ENCODE measurements around the gene PPFIA3. TPM values are rescaled to one million over a fixed set of nuclear protein-coding genes. Genes with fewer than 3 reads are reported as not detected.

The PPFIA3 gene
- 1 to 10 TPM; 1.5 to 2.1 TPM for total RNA-seq
- 1 to 10 TPM; 2.6 to 4.6 TPM for polyA plus RNA-seq

GRCh38 chr19:49119411-49120324 is at the start of gene PPFIA3:
PPFIA3 (plus strand) TSS chr19:49119544; CDS start chr19:49127874, 8,330 bp downstream.
- H3K4me1 ChIP-seq (ENCODE audit: control insufficient read depth in 4 of 4, insufficient read depth in 4 of 4, low read length in 3 of 4) = peaks cover 11 to 37% (median 23%) of the 10 kb centered on the region in 4 donors
- DNase-seq (ENCODE audit: low spot score) = no peak
- TF ChIP-seq ATF3 (IDR thresholded peaks at IDR 0.05) = no peak
- no peak for TF ChIP-seq YY1 (IDR thresholded peaks at IDR 0.05)
- TF ChIP-seq NR2F2 (IDR thresholded peaks at IDR 0.05) = no peak
- peak; percentile 98 for TF ChIP-seq REST (IDR thresholded peaks at IDR 0.05)
- no peaks in the 10 kb centered on the region for H3K27me3 ChIP-seq (ENCODE audit: control insufficient read depth in 4 of 4, insufficient read depth in 4 of 4, low read length in 3 of 4)
- peak within 1 kb of the TSS; percentile 97 to 100 for H3K27ac ChIP-seq (ENCODE audit: low read depth in 1 of 2, low read length in 2 of 2)
- H3K9ac ChIP-seq (ENCODE audit: low read depth in 1 of 2, low read length in 2 of 2) = peak within 1 kb of the TSS; percentile 48 to 55
- no peaks in the 10 kb centered on the region for H3K9me3 ChIP-seq (ENCODE audit: control insufficient read depth in 4 of 4, low read length in 3 of 4)
- WGBS = 1% methylated on average over 90 of the region's 90 CpGs
- peak within 1 kb of the TSS; percentile 50 to 69 (median 50) for H3K4me3 ChIP-seq (ENCODE audit: low read depth in 1 of 3, low read length in 3 of 3)
- no peaks in the 10 kb centered on the region for H3K36me3 ChIP-seq (ENCODE audit: control insufficient read depth in 4 of 4, insufficient read depth in 3 of 4, low read depth in 1 of 4, low read length in 3 of 4)

GRCh38 chr19:49070416-49070815 is 48.9 kb upstream of the PPFIA3 start:
- TF ChIP-seq FOXA1 (IDR thresholded peaks at IDR 0.05) (no peak), NR2F2 (IDR thresholded peaks at IDR 0.05) (no peak), HNF4G (IDR thresholded peaks at IDR 0.05) (no peak), EGR1 (IDR thresholded peaks at IDR 0.05; ENCODE audit: low read depth in 2 of 2) (no peak), RXRA (IDR thresholded peaks at IDR 0.05) (no peak), SP1 (IDR thresholded peaks at IDR 0.05) (no peak), FOXA2 (IDR thresholded peaks at IDR 0.05) (no peak)
- no peak overlapping the region for H3K9ac ChIP-seq (ENCODE audit: low read depth in 1 of 2, low read length in 2 of 2)
- no peak overlapping the region for H3K27ac ChIP-seq (ENCODE audit: low read depth in 1 of 2, low read length in 2 of 2)
- H3K4me3 ChIP-seq (ENCODE audit: low read depth in 1 of 3, low read length in 3 of 3) = no peak overlapping the region
- DNase-seq (ENCODE audit: low spot score) = no peak
- peaks cover 0 to 4% (median 1%) of the 10 kb centered on the region in 4 donors for H3K4me1 ChIP-seq (ENCODE audit: control insufficient read depth in 4 of 4, insufficient read depth in 4 of 4, low read length in 3 of 4)
- peaks cover 3 to 8% (median 3%) of the 10 kb centered on the region in 4 donors for H3K27me3 ChIP-seq (ENCODE audit: control insufficient read depth in 4 of 4, insufficient read depth in 4 of 4, low read length in 3 of 4)
- 95% methylated on average over 21 of the region's 21 CpGs for WGBS
- H3K9me3 ChIP-seq (ENCODE audit: control insufficient read depth in 4 of 4, low read length in 3 of 4) = no peaks in the 10 kb centered on the region
- H3K36me3 ChIP-seq (ENCODE audit: control insufficient read depth in 4 of 4, insufficient read depth in 3 of 4, low read depth in 1 of 4, low read length in 3 of 4) = no peaks in the 10 kb centered on the region

GRCh38 chr19:49071860-49072547 is 47.3 kb upstream of the PPFIA3 start:
- WGBS = 11% methylated on average over 93 of the region's 93 CpGs
- no peak for DNase-seq (ENCODE audit: low spot score)

More at GRCh38 chr19:49071860-49072547, 47.3 kb upstream of the PPFIA3 start:
- no peak for TF ChIP-seq HNF4A (conservative IDR thresholded peaks at IDR 0.05)
- no peak for TF ChIP-seq HNF4G (IDR thresholded peaks at IDR 0.05)
- no peak for TF ChIP-seq REST (IDR thresholded peaks at IDR 0.05)
- no peak for TF ChIP-seq MAX (IDR thresholded peaks at IDR 0.05)
- no peak for TF ChIP-seq SP1 (IDR thresholded peaks at IDR 0.05)
- TF ChIP-seq CTCF (IDR thresholded peaks at IDR 0.05; ENCODE audit: low read depth, low read length, missing input control) = no peak
- TF ChIP-seq EGR1 (IDR thresholded peaks at IDR 0.05; ENCODE audit: low read depth in 2 of 2) = no peak
- TF ChIP-seq YY1 (IDR thresholded peaks at IDR 0.05) = no peak
- TF ChIP-seq GABPA (IDR thresholded peaks at IDR 0.05 in 1 of 2, conservative IDR thresholded peaks at IDR 0.05 in 1 of 2) = no peak
- TF ChIP-seq FOXA2 (IDR thresholded peaks at IDR 0.05) = no peak
- TF ChIP-seq FOXA1 (IDR thresholded peaks at IDR 0.05) = no peak
- no peak for TF ChIP-seq TAF1 (conservative IDR thresholded peaks at IDR 0.05)
- Histone ChIP-seq H3K36me3 (ENCODE audit: control insufficient read depth in 4 of 4, insufficient read depth in 3 of 4, low read depth in 1 of 4, low read length in 3 of 4) (no peaks in the 10 kb centered on the region), H3K4me1 (ENCODE audit: control insufficient read depth in 4 of 4, insufficient read depth in 4 of 4, low read length in 3 of 4) (peaks cover 0 to 4% (median 1%) of the 10 kb centered on the region in 4 donors), H3K9ac (ENCODE audit: low read depth in 1 of 2, low read length in 2 of 2) (no peak overlapping the region), H3K27ac (ENCODE audit: low read depth in 1 of 2, low read length in 2 of 2) (no peak overlapping the region), H3K9me3 (ENCODE audit: control insufficient read depth in 4 of 4, low read length in 3 of 4) (no peaks in the 10 kb centered on the region), H3K27me3 (ENCODE audit: control insufficient read depth in 4 of 4, insufficient read depth in 4 of 4, low read length in 3 of 4) (peaks cover 3 to 8% (median 3%) of the 10 kb centered on the region in 4 donors), H3K4me3 (ENCODE audit: low read depth in 1 of 3, low read length in 3 of 3) (peak overlapping the region in 1 of 3 donors; percentile 10)

Data from liver (tissue), 9 donors.